HCT116 (cell line): ENCODE data around the gene KLRG1. TPM values are rescaled to one million over a fixed set of nuclear protein-coding genes. Genes with fewer than 3 reads are reported as not detected.

Experiments
- ATAC-seq: fragments of 200-7000 bp; cut with Tn5 transposase; 2 replicates; pipeline ENCODE4 v1.9.1; 2020; ENCODE audit warnings: mild to moderate bottlenecking, moderate library complexity
- BruUV-seq: library from RNA; stranded (reverse); fragments of 400-500 nt; replicated peaks from 2 replicates; lab custom pipeline; 2021; lab: Mats Ljungman, UMichigan
- CTCF ChIA-PET: fragments of 300-600 bp; sonication (Branson Sonifier 250); formaldehyde crosslinking; loops from one replicate; lab custom pipeline; 2021; ENCODE audit warnings: antibody characterized with exemption; lab: Charles Lee
- POLR2A ChIA-PET: fragments of 300-600, 350-600 bp; sonication (Branson Sonifier 250); formaldehyde crosslinking; loops from one replicate; lab custom pipeline; 2021; ENCODE audit warnings: antibody characterized with exemption; lab: Charles Lee
- RAD21 ChIA-PET, 2 experiments: fragments of 300-600 bp; sonication (Branson Sonifier 250); formaldehyde crosslinking; loops; one replicate each; lab custom pipeline; 2023; ENCODE audit warnings: low total read pairs in 2 of 2; ENCODE audit not compliant: uncharacterized antibody in 2 of 2, unreplicated experiment in 2 of 2, low non-redundant PET in 1 of 2; lab: Charles Lee
- DNase-seq: peaks from one replicate; pipeline ENCODE4 v3.0.0-alpha.2; 2010; ENCODE audit warnings: low read depth, low spot score
- H2AFZ ChIP-seq: fragments of 200-600 bp; shearing (Covaris generic), sonication (generic); 2 replicates; pipeline ENCODE4 v1.6.1; 2017; ENCODE audit warnings: low read depth, mixed run types, mixed read lengths, antibody characterized with exemption, low read length; ENCODE audit not compliant: poor library complexity, severe bottlenecking
- H3K27ac ChIP-seq: 2 replicates; pipeline ENCODE4 v1.5.1; 2012; ENCODE audit warnings: low read depth, low read length
- H3K27me3 ChIP-seq: fragments of 200-600 bp; sonication (generic); 2 replicates; pipeline ENCODE4 v1.6.1; 2016; ENCODE audit warnings: mixed run types, low read length, mixed read lengths; ENCODE audit not compliant: insufficient read depth
- H3K36me3 ChIP-seq, 2 experiments: fragments of 200-500 bp in 1 of 2; fragments of 200-600 bp in 1 of 2; sonication (Bioruptor generic) in 1 of 2; sonication (generic) in 1 of 2; 2 replicates each; pipeline versions ENCODE4 v1.5.1 to v1.6.1; 2014 to 2016; ENCODE audit warnings: low read length in 2 of 2, inconsistent platforms in 1 of 2, mixed read lengths in 1 of 2, mixed run types in 1 of 2; ENCODE audit not compliant: insufficient read depth in 2 of 2, control insufficient read depth in 1 of 2
- H3K4me1 ChIP-seq, 2 experiments: fragments of 200-600 bp in 1 of 2; sonication (generic) in 1 of 2; 2 replicates each; pipeline versions ENCODE4 v1.5.1 to v1.6.1; 2012 to 2017; ENCODE audit warnings: low read length in 2 of 2, inconsistent platforms in 1 of 2, mild to moderate bottlenecking in 1 of 2, mixed read lengths in 1 of 2, mixed run types in 1 of 2, moderate library complexity in 1 of 2; ENCODE audit not compliant: insufficient read depth in 2 of 2, control insufficient read depth in 1 of 2
- H3K4me2 ChIP-seq: fragments of 200-600 bp; sonication (generic); 2 replicates; pipeline ENCODE4 v1.6.1; 2017; ENCODE audit warnings: mixed run types, low read length, mixed read lengths
- H3K4me3 ChIP-seq, 2 experiments: fragments of 200-600 bp in 1 of 2; sonication (generic) in 1 of 2; replicated peaks in 1 of 2; 2 replicates each; pipeline ENCODE4 v1.5.1; 2011 to 2016; ENCODE audit warnings: low read length in 2 of 2, control low read depth in 1 of 2, low read depth in 1 of 2, mild to moderate bottlenecking in 1 of 2, mixed read lengths in 1 of 2, mixed run types in 1 of 2
- H3K79me2 ChIP-seq: fragments of 200-600 bp; sonication (generic); 2 replicates; pipeline ENCODE4 v1.6.1; 2017; ENCODE audit warnings: mild to moderate bottlenecking, mixed run types, low read length, moderate library complexity, mixed read lengths; ENCODE audit not compliant: insufficient read depth
- H3K9ac ChIP-seq: fragments of 200-600 bp; sonication (generic); 2 replicates; pipeline ENCODE4 v1.6.1; 2016; ENCODE audit warnings: low read length, mixed read lengths
- H3K9me2 ChIP-seq: fragments of 200-600 bp; sonication (generic), shearing (Covaris generic); 2 replicates; pipeline ENCODE4 v1.6.1; 2017; ENCODE audit warnings: mixed run types, mild to moderate bottlenecking, moderate library complexity; ENCODE audit not compliant: insufficient read depth
- H3K9me3 ChIP-seq, 2 experiments: fragments of 200-500 bp in 1 of 2; fragments of 200-600 bp in 1 of 2; sonication (Bioruptor generic) in 1 of 2; sonication (generic) in 1 of 2; 2 replicates each; pipeline ENCODE4 v1.6.1; 2014 to 2017; ENCODE audit warnings: low read length in 2 of 2, mixed read lengths in 2 of 2, inconsistent platforms in 1 of 2, low read depth in 1 of 2, mild to moderate bottlenecking in 1 of 2, mixed run types in 1 of 2, moderate library complexity in 1 of 2; ENCODE audit not compliant: control insufficient read depth in 1 of 2, insufficient read depth in 1 of 2
- H4K20me1 ChIP-seq: fragments of 200-600 bp; sonication (generic), shearing (Covaris generic); 2 replicates; pipeline ENCODE4 v1.6.1; 2017; ENCODE audit warnings: mixed run types, mild to moderate bottlenecking, moderate library complexity; ENCODE audit not compliant: insufficient read depth
- ELF1 ChIP-seq: IDR thresholded peaks from 2 replicates; pipeline ENCODE4 v1.6.1; 2012; ENCODE audit warnings: low read depth, borderline replicate concordance
- RAD21 ChIP-seq: IDR thresholded peaks from 2 replicates; pipeline ENCODE4 v1.6.1; 2012; ENCODE audit warnings: low read depth, mild to moderate bottlenecking
- REST ChIP-seq: IDR thresholded peaks from 2 replicates; pipeline ENCODE4 v1.6.1; 2012; ENCODE audit warnings: low read depth
- SIN3A ChIP-seq: IDR thresholded peaks from 2 replicates; pipeline ENCODE4 v1.6.1; 2012; ENCODE audit warnings: low read depth
- SRF ChIP-seq: IDR thresholded peaks from 2 replicates; pipeline ENCODE4 v1.6.1; 2012; ENCODE audit warnings: low read depth
- ZFX ChIP-seq: fragments of 450-650 bp; IDR thresholded peaks from 2 replicates; pipeline ENCODE4 v1.6.1; 2017
- ZNF274 ChIP-seq: fragments of 200-500 bp; sonication (Bioruptor generic); IDR thresholded peaks from 2 replicates; pipeline ENCODE4 v1.6.1; 2014; ENCODE audit warnings: mild to moderate bottlenecking, low read depth, low read length, inconsistent platforms
- intact Hi-C: fragments of 100-400 bp; cut with micrococcal nuclease; formaldehyde crosslinking; loops from 2 replicates; pipeline ENCODE4 v1.10.0; 2022
- total RNA-seq: library from RNA; stranded (reverse); gene quantifications from one replicate; pipeline ENCODE4 v1.2.1, GENCODE V29; 2021; ENCODE audit not compliant: unreplicated experiment
- TF ChIP-seq, protein P1 (sequence below): IDR thresholded peaks from 2 replicates; pipeline ENCODE4 v1.6.1; 2011; ENCODE audit warnings: mild to moderate bottlenecking, low read length, moderate library complexity; ENCODE audit not compliant: insufficient replicate concordance; ENCODE audit errors: extremely low read depth
- TF ChIP-seq, protein P2 (sequence below), 3 experiments: fragments of 200-600 bp in 1 of 3; sonication (generic) in 1 of 3; IDR thresholded peaks in 2 of 3; conservative IDR thresholded peaks in 1 of 3; 2 replicates each; pipeline ENCODE4 v1.5.1; 2012 to 2017; ENCODE audit warnings: low read depth in 2 of 3, low read length in 2 of 3, antibody characterized with exemption in 1 of 3, borderline replicate concordance in 1 of 3, control low read depth in 1 of 3, mild to moderate bottlenecking in 1 of 3, mixed read lengths in 1 of 3, mixed run types in 1 of 3, moderate library complexity in 1 of 3; ENCODE audit not compliant: insufficient read depth in 1 of 3

KLRG1 gene
- total RNA-seq, 1 experiment from 2014 or later, result 1.5 TPM

GRCh38 chr12:8960176-8960575 lies 29.2 kb upstream of the KLRG1 start:
- Histone ChIP-seq H3K79me2 (no peaks in the 10 kb centered on the region), H3K27ac (no peak overlapping the region), H2AFZ (no peak overlapping the region), H3K9me2 (no peaks in the 10 kb centered on the region), H3K4me3 (no peak overlapping the region), H3K9ac (no peak overlapping the region), H3K27me3 (no peaks in the 10 kb centered on the region), H3K4me1 (no peaks in the 10 kb centered on the region), H4K20me1 (no peaks in the 10 kb centered on the region), H3K4me2 (no peak overlapping the region), H3K36me3 (no peaks in the 10 kb centered on the region), H3K9me3 (peaks cover 0 to 5% of the 10 kb centered on the region in 2 experiments; a peak in 1 of 4 replicates)
- RAD21 ChIA-PET, result no interaction called here
- TF ChIP-seq ELF1 (no peak), RAD21 (no peak)
- POLR2A ChIA-PET, result no interaction called here
- intact Hi-C loops, result no loop called here
- no TSS peak for BruUV-seq
- CTCF ChIA-PET, result no interaction called here
- ATAC-seq (no peak), DNase-seq (no peak)

GRCh38 chr12:8968761-8969160 lies 20.6 kb upstream of the KLRG1 start:
- H2AFZ ChIP-seq, result no peak overlapping the region
- DNase-seq, result no peak
- BruUV-seq, result no TSS peak
- ChIA-PET RAD21 (no interaction called here), POLR2A (no interaction called here), CTCF (no interaction called here)
- H3K27ac ChIP-seq, result no peak overlapping the region
- H3K9me2 ChIP-seq, result no peaks in the 10 kb centered on the region
- intact Hi-C loops, result no loop called here
- H3K4me3 ChIP-seq, result no peak overlapping the region
- H3K9ac ChIP-seq, result no peak overlapping the region
- H3K79me2 ChIP-seq, result no peaks in the 10 kb centered on the region
- H3K27me3 ChIP-seq, result no peaks in the 10 kb centered on the region
- no peaks in the 10 kb centered on the region for H3K36me3 ChIP-seq
- no peak for ATAC-seq
- H3K4me2 ChIP-seq, result no peak overlapping the region
- TF ChIP-seq, protein P1, sequence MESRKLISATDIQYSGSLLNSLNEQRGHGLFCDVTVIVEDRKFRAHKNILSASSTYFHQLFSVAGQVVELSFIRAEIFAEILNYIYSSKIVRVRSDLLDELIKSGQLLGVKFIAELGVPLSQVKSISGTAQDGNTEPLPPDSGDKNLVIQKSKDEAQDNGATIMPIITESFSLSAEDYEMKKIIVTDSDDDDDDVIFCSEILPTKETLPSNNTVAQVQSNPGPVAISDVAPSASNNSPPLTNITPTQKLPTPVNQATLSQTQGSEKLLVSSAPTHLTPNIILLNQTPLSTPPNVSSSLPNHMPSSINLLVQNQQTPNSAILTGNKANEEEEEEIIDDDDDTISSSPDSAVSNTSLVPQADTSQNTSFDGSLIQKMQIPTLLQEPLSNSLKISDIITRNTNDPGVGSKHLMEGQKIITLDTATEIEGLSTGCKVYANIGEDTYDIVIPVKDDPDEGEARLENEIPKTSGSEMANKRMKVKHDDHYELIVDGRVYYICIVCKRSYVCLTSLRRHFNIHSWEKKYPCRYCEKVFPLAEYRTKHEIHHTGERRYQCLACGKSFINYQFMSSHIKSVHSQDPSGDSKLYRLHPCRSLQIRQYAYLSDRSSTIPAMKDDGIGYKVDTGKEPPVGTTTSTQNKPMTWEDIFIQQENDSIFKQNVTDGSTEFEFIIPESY, result no peak
- TF ChIP-seq SRF (no peak), SIN3A (no peak), ZFX (no peak), REST (no peak), ZNF274 (no peak)
- TF ChIP-seq, protein P2, sequence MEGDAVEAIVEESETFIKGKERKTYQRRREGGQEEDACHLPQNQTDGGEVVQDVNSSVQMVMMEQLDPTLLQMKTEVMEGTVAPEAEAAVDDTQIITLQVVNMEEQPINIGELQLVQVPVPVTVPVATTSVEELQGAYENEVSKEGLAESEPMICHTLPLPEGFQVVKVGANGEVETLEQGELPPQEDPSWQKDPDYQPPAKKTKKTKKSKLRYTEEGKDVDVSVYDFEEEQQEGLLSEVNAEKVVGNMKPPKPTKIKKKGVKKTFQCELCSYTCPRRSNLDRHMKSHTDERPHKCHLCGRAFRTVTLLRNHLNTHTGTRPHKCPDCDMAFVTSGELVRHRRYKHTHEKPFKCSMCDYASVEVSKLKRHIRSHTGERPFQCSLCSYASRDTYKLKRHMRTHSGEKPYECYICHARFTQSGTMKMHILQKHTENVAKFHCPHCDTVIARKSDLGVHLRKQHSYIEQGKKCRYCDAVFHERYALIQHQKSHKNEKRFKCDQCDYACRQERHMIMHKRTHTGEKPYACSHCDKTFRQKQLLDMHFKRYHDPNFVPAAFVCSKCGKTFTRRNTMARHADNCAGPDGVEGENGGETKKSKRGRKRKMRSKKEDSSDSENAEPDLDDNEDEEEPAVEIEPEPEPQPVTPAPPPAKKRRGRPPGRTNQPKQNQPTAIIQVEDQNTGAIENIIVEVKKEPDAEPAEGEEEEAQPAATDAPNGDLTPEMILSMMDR (IDR thresholded peaks at IDR 0.05 in 2 of 3, conservative IDR thresholded peaks at IDR 0.05 in 1 of 3; ENCODE audit: borderline replicate concordance in 1 of 3, insufficient read depth in 1 of 3, low read depth in 2 of 3, low read length in 2 of 3), result no peak
- no peaks in the 10 kb centered on the region for H4K20me1 ChIP-seq
- H3K9me3 ChIP-seq, result peaks cover 7 to 11% of the 10 kb centered on the region in 2 experiments; a peak in 2 of 4 replicates
- no peaks in the 10 kb centered on the region for H3K4me1 ChIP-seq
